PFSK-1 (cell line): ENCODE data around the gene FYN.

Experiments used
- POLR2AphosphoS5 ChIP-seq: IDR thresholded peaks from 2 replicates; pipeline ENCODE4 v1.6.1; 2012; ENCODE audit warnings: low read depth, mild to moderate bottlenecking, control low read depth, low read length, moderate library complexity
- TF ChIP-seq, protein P1 (sequence below), 2 experiments: IDR thresholded peaks; 2 replicates each; pipeline versions ENCODE4 v1.6.1 to v1.8.0; 2011 to 2012; ENCODE audit warnings: low read depth in 2 of 2, low read length in 2 of 2, control low read depth in 1 of 2, inconsistent platforms in 1 of 2, mild to moderate bottlenecking in 1 of 2, moderate library complexity in 1 of 2; ENCODE audit not compliant: insufficient read depth in 1 of 2

DNA sequence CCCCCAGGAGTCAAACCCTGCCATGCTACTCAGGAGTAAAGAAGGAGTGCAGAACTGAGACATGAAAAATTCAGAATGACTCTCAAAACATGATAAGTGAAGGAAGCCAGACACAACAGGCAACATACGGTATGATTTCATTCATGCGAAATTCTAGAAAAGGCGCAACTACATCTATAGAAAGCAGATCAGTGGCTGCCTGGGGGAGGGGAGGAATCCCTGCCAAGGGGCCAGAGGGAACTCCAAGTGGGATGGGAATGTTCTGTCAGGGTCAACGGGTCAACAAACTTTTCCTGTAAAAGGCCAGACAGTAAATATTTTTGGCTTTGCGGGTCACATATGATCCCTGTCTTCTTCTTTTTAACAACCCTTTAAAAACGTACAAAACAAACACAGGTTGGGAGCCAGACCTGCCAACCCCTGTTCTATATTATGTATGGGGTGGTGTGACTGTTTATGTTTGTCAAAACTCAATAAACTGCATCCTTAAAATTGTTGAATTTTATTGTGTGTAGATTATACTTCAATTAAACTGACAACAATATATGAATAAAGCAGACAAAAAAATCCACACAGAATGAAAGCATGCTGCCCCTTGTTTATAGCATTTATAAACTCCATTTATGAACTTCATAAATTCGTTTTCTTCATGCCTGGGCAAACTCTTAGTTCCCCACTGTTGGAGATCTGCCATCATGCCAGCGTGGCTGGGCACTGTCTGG lies 211.0 kb downstream of the FYN start:
- TF ChIP-seq POLR2AphosphoS5 = no peak
- TF ChIP-seq, protein P1, sequence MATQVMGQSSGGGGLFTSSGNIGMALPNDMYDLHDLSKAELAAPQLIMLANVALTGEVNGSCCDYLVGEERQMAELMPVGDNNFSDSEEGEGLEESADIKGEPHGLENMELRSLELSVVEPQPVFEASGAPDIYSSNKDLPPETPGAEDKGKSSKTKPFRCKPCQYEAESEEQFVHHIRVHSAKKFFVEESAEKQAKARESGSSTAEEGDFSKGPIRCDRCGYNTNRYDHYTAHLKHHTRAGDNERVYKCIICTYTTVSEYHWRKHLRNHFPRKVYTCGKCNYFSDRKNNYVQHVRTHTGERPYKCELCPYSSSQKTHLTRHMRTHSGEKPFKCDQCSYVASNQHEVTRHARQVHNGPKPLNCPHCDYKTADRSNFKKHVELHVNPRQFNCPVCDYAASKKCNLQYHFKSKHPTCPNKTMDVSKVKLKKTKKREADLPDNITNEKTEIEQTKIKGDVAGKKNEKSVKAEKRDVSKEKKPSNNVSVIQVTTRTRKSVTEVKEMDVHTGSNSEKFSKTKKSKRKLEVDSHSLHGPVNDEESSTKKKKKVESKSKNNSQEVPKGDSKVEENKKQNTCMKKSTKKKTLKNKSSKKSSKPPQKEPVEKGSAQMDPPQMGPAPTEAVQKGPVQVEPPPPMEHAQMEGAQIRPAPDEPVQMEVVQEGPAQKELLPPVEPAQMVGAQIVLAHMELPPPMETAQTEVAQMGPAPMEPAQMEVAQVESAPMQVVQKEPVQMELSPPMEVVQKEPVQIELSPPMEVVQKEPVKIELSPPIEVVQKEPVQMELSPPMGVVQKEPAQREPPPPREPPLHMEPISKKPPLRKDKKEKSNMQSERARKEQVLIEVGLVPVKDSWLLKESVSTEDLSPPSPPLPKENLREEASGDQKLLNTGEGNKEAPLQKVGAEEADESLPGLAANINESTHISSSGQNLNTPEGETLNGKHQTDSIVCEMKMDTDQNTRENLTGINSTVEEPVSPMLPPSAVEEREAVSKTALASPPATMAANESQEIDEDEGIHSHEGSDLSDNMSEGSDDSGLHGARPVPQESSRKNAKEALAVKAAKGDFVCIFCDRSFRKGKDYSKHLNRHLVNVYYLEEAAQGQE (IDR thresholded peaks at IDR 0.05; ENCODE audit: insufficient read depth in 1 of 2, low read depth in 2 of 2, low read length in 2 of 2) = no peak
